Ovary (tissue), 3 donors: ENCODE data around the gene SBNO2.

ENCODE experiments used
- EP300 ChIP-seq: sonication (generic); formaldehyde crosslinking; IDR thresholded peaks from one replicate; pipeline ENCODE4 v1.6.1; 2017; ENCODE audit warnings: antibody characterized with exemption
- POLR2A ChIP-seq: fragments of 450-650 bp; IDR thresholded peaks from one replicate; pipeline ENCODE4 v1.6.1; 2017; ENCODE audit warnings: antibody characterized with exemption, mild to moderate bottlenecking, moderate library complexity
- TF ChIP-seq, protein P1 (sequence below), 3 donors: fragments of 450-650 bp in 2 of 3; fragments of 200-600 bp in 1 of 3; IDR thresholded peaks; one replicate each; pipeline versions ENCODE4 v1.5.1 to v1.8.0; 2016 to 2022; ENCODE audit warnings: antibody characterized with exemption in 3 of 3, mild to moderate bottlenecking in 1 of 3
- donor health status: DM: no; HTN: no; CAD: no.

GRCh38 chr19:1079566-1080111 is 94.4 kb downstream of the SBNO2 start:
- TF ChIP-seq, protein P1, sequence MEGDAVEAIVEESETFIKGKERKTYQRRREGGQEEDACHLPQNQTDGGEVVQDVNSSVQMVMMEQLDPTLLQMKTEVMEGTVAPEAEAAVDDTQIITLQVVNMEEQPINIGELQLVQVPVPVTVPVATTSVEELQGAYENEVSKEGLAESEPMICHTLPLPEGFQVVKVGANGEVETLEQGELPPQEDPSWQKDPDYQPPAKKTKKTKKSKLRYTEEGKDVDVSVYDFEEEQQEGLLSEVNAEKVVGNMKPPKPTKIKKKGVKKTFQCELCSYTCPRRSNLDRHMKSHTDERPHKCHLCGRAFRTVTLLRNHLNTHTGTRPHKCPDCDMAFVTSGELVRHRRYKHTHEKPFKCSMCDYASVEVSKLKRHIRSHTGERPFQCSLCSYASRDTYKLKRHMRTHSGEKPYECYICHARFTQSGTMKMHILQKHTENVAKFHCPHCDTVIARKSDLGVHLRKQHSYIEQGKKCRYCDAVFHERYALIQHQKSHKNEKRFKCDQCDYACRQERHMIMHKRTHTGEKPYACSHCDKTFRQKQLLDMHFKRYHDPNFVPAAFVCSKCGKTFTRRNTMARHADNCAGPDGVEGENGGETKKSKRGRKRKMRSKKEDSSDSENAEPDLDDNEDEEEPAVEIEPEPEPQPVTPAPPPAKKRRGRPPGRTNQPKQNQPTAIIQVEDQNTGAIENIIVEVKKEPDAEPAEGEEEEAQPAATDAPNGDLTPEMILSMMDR (IDR thresholded peaks at IDR 0.05): no peak
- TF ChIP-seq EP300 (no peak), POLR2A (no peak)
